GM21447 (cell line): ENCODE results near the gene CHRDL1.
"Not testable (repeated sequence)": the region's sequence is repeated elsewhere in the genome, so short reads cannot be mapped to it uniquely, and the experiment has no call there.

ENCODE experiments used
- ATAC-seq: cut with Tn5 transposase; IDR thresholded peaks from one replicate; pipeline ENCODE4 v1.9.1; 2021; ENCODE audit not compliant: unreplicated experiment

The CHRDL1 gene

GRCh38 chrX:110795645-110796406, at the start of gene CHRDL1:
CHRDL1 (minus strand) TSS chrX:110795817; CDS start chrX:110792181, 3,636 bp downstream.
- ATAC-seq, result no peak

GRCh38 chrX:110836982-110837381, 41.4 kb upstream of the CHRDL1 start:
- ATAC-seq, result no peak

- no peak for ATAC-seq
Observed at GRCh38 chrX:110836451-110836850, 40.8 kb upstream of the CHRDL1 start.

- ATAC-seq, result no peak
Observed at GRCh38 chrX:110836001-110836400, 40.4 kb upstream of the CHRDL1 start.

GRCh38 chrX:110825972-110826371, 30.4 kb upstream of the CHRDL1 start:
- ATAC-seq, result no peak

- ATAC-seq, result not testable (repeated sequence)
Observed at GRCh38 chrX:110816543-110816942, 20.9 kb upstream of the CHRDL1 start.

- ATAC-seq, result no peak
Observed at GRCh38 chrX:110806145-110806544, 10.5 kb upstream of the CHRDL1 start.

GRCh38 chrX:110805303-110805702, 9.7 kb upstream of the CHRDL1 start:
- no peak for ATAC-seq

GRCh38 chrX:110804446-110804845, 8.8 kb upstream of the CHRDL1 start:
- ATAC-seq, result no peak

- no peak for ATAC-seq
Observed at GRCh38 chrX:110803506-110803905, 7.9 kb upstream of the CHRDL1 start.

- ATAC-seq, result no peak
Observed at GRCh38 chrX:110796407-110796697, 735 bp upstream of the CHRDL1 start.

GRCh38 chrX:110794601-110795000, 1.0 kb downstream of the CHRDL1 start:
- ATAC-seq, result no peak

- ATAC-seq, result no peak
Observed at GRCh38 chrX:110791071-110791470, 4.5 kb downstream of the CHRDL1 start.

- no peak for ATAC-seq
Observed at GRCh38 chrX:110786486-110786885, 9.1 kb downstream of the CHRDL1 start.

- no peak for ATAC-seq
Observed at GRCh38 chrX:110759785-110760184, 35.8 kb downstream of the CHRDL1 start.

GRCh38 chrX:110758781-110759422, 36.7 kb downstream of the CHRDL1 start:
- no peak for ATAC-seq

GRCh38 chrX:110755611-110756010, 40.0 kb downstream of the CHRDL1 start:
- no peak for ATAC-seq

GRCh38 chrX:110755061-110755460, 40.6 kb downstream of the CHRDL1 start:
- ATAC-seq, result no peak

GRCh38 chrX:110750526-110751189, 45.0 kb downstream of the CHRDL1 start:
- no peak for ATAC-seq

GRCh38 chrX:110748256-110748806, 47.3 kb downstream of the CHRDL1 start:
- ATAC-seq, result no peak

GRCh38 chrX:110746014-110746413, 49.6 kb downstream of the CHRDL1 start:
- ATAC-seq, result no peak

- no peak for ATAC-seq
Observed at GRCh38 chrX:110745288-110745687, 50.3 kb downstream of the CHRDL1 start.
